HG02642 (cell line): Measurements from ENCODE around the gene DCLK1.
"Not testable (repeated sequence)": the region's sequence is repeated elsewhere in the genome, so short reads cannot be mapped to it uniquely, and the experiment has no call there.

Source experiments
- ATAC-seq: cut with Tn5 transposase; IDR thresholded peaks from one replicate; pipeline ENCODE4 v1.9.1; 2021; ENCODE audit warnings: mild to moderate bottlenecking; ENCODE audit not compliant: unreplicated experiment, poor library complexity

Gene DCLK1

DNA sequence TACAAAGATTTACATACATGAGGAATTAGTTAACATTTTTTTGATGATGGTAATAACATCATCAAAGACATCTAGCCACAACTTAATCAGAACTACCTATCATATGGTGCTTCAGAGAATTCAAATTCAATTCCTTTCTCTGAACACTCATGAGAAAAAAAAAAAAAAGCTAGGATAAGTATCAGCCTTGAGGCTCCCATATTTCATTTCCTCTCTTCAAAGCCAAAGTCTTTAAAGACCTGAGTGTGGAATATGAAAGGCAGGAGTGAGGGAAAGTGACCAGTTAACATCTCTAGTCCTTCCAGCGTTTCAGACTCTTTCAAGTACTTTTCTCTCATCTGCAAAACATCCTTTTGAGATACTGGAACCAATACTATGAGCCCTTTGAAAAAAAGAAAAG, 137.5 kb downstream of the DCLK1 start:
- no peak for ATAC-seq

DNA sequence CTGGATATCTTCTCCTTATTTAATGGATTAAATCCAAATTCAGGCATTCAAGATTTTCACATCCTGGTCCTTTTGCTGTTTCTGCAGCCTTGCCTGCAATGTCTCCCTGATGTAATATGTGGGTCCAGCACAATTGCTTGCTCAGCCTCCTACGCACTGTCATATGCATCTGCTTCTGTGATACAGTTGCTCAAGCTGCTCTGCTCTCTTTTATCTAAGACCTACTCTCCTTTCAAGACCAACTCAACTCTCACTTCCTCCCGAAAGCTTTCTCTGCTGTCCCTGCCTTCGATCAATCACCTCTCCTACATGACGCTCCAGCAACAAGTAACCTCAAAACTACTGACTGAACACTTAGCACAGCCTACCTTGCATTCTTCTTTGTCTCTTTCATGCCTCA, 138.2 kb downstream of the DCLK1 start:
- no peak for ATAC-seq

DNA sequence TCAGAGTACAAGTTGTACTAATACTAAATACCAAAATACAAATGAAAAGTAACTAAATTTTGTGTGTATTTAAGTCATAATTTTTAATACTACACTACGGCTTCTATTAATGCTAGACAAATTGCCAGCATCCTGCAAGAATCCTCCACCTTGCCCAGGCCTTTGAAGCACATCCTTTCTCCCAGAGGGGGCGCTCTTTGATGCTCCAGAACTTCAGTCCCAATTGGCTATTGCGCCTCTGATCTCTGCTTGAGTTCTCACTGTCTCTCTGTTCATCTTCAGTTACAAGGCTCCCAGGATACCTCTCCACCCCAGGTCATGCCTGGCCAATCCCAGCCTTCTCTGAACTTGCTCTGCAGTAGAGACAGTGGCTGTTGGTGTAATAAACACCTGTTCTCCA, 141.0 kb downstream of the DCLK1 start:
- no peak for ATAC-seq

DNA sequence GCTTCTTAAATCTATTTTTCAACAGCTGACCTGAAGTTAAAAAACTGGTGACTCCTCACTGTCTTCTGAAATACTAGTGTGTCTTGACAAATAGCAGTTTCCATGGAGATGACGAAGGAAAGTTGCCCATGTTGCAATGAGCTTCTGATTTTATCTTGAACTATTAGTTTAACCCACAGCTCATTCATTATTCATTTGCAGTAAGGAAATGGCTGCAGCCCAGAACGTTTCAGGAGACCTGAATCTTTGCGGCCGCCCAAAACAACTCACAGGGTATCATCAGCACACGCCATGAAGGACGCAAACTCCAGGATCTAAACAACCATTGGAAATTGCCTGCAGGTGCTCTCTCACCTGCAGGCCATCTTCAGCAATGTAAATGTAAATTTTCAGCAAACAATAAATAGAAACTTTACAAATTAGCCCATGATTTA, 142.5 kb downstream of the DCLK1 start:
- ATAC-seq, result no peak

DNA sequence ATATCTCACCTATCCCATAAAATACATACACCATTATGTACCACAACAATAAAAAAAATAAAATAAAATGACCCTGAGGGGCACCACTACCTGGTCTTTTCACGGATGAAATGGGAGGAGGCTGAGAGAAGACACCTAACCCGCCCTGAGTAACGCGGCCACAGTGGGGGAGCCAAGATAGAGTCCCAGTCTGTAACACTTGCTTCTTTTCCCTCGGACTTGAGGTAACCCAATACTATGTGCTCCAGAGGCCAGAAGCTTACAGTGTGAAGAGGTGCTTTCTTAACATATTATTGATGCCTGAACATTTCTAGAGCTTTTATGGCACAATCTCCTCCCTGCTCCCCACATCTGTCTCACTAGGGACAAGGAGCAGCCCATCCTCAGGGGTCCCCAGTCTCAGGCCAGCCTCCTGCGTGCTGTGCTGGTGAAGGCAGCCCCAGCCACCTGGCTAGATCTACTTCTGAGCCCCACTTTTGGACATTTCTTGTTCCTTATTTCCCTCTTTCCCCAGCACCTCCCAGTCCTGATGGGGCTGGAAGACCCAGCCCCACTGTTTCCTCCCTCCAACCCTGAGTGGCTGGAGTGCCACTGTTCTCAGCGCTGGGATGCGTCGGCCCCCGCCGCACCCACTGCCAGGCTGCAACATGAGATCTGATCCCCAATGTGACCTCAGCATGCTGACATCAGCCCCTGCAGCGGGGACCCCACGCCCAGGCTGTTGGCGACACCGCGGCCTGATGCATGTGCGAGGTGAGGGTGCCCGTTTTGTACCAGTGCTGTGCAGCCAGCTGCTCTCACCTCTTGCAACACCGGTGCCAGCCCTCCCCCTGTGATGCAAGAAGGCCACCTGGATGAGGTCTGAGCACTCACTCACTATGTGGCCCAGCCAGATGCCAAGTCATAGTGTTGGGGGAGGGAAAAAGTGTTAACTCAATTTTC, 143.3 kb downstream of the DCLK1 start:
- no peak for ATAC-seq

DNA sequence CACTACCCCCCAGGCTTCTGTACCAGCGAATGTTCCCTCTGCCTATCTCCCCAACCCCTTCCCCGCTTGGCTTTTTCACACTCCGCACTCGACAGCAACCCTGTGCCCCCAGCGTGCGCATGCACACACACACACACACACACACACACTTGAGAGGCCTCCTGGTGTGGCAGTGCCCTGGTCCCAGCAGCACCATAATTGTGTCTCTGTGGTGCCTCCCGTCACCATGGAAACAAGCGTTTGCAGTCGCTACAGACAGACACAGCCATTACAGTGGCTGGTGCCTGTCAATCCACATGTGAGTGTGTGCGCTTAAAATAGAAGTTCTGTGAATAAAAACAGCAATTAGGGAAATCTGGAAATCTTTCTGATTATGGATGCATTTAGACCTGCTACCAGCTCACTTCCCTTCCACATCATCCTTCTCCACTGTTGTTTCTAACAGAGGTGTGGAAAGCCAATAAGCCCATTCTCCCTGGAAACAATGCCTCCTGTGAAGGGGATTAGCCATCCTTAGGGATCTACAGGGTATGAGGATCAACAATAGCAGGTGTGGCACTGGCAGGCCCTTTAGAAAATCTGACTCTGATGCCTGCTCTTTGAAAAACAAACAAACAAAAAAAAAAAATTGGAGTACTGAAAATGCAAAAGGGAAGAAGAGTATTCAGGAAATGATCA, 146.3 kb downstream of the DCLK1 start:
- no peak for ATAC-seq

DNA sequence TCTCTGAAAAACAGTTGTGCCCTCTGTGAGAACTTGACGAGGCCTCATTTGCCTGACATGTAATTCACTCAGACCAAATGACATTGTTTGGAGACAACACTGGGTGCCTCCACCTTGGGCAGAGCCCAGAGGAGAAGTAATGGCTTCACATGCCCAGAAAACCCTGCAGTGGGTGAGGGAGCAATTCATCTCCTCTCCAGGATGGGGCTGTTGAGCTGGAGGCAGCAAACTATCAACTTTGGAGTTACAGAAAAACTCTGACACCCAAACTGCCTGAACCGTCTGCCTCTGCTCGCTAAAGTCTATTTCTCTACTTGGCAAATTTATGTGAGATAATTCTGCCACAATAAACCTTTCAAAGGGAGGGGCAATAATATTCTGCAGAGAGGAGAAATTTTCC, 146.9 kb downstream of the DCLK1 start:
- no peak for ATAC-seq

DNA sequence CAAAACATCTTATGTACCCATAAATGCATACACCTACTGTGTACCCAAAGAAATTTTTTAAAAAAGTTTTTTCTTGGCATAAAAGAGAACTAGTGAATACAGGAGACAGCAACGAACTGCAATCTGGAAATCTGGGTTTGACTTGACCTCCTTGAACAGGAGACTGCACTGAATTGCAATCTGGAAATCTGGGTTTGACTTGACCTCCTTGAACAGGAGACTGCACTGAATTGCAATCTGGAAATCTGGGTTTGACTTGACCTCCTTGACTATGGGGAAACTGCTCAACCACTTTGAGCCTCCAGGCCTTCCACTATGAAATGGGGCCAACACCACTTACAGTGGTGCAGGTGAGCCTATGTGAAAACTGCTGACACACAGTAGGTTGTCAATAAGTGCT, 147.5 kb downstream of the DCLK1 start:
- ATAC-seq, result not testable (repeated sequence)

DNA sequence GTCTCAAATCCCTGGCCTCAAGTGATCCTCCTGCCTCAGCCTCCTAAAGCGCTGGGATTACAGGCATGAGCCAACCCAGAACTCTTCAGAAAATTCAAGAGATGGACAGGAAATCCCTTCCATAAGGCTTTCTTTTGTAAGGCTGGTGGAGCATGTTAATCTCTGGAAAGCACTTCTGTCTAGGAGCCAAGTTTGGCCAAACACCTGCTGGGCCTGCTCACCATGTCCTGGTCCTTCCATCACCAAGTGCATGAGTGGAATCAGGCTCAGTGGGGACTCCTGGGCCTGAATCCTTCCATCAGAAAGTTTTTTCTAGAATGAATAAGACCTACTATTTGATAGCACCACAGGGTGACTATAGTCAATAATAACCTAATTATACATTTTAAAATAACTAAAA, 148.0 kb downstream of the DCLK1 start:
- ATAC-seq, result no peak

DNA sequence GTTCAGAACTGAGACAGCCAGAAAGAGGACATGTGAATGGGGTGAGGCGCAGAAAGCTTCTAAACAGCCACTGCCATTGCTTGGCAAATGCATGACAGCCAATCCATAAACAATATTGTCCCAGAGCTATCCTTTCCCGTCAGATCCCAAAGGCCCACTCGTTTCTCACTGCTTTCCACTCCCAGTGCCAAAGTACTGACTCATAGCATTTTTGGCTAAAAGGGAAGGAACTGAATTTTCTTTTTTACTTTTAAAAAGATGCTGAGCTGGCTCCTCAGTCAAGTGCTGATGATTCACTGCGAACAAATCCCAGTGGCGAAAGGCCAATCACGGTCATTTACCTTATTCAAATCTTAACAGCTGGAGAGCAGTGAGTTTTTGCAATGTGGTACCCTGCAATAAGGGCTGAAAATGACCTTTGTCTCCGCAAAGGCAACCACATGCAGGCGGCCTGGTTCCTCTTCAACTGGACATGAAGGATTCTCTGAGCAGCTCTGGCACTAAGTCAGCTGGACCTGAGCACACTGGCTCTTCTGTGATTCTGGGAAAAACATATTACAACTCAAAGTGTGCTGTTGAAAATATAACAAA, 151.7 kb downstream of the DCLK1 start:
- no peak for ATAC-seq

DNA sequence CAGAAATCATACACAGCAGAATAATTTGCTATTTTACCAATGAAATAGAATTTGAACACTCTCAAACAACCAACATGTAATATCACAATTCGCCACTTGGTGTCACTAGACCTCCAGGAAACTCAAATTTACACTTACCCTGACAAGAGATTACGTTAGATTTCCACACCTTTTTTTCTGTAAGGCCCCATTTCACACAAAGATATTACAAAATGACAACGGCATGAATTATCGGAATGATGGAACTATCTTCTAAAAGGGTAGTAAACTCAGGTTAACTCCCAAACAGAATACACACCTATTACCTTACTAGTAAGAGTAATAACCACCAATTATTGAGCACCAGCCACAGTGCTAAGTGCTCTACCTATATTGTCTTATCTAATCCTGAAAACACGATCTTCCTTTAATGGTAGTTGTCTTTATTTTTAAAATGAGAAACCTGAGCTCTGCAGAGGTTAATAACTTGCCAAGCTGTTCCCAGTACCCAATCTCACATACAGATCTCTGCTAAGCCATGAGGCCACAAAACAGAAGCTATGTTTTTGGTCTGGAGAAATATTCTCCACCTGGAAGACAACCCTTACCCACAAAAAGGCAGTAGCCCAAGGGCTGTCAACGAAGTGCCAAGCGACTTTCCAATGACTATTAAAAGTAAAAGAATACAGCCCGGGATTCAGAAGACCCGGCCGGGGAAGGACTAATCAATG, 152.4 kb downstream of the DCLK1 start:
- peak; percentile 57 for ATAC-seq

DNA sequence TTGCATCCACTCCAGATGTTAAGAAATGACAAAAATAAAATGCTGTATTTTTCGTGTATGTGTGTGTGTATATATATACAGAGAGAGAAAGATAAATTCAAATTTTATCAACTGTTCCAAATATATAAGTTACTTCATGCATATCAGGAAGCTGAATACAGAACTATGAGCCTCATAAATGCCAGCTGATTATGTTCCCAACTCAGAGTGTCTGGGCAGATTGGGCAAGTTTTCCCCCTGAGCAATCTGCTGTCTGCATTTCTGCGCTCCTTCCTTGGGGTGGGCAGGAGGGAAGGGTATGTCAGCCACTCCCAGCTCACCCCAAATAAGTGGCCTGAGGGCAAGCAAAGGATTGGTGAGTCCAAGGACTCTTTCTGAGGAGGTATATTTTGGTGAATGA, 154.1 kb downstream of the DCLK1 start:
- ATAC-seq, result no peak

DNA sequence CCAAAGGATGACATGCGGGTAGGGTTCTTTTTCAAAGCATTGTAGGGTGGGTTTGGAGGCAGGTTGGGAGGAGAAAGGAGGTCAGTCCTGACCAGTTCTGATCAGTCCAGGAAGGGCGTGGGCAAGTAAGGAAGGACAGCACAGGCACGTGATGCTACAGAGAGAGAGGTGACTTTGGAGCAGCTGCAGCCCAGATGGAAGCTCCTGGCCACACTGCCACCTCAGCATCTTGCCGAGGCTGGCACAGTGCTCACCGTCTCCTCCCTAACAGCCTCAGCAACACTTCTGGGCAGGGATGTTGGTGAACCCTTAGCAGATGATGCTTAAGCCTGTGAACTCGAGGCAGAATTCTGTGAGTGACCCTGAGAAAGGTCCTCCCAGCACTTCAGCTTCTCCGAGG, 155.1 kb downstream of the DCLK1 start:
- no peak for ATAC-seq

DNA sequence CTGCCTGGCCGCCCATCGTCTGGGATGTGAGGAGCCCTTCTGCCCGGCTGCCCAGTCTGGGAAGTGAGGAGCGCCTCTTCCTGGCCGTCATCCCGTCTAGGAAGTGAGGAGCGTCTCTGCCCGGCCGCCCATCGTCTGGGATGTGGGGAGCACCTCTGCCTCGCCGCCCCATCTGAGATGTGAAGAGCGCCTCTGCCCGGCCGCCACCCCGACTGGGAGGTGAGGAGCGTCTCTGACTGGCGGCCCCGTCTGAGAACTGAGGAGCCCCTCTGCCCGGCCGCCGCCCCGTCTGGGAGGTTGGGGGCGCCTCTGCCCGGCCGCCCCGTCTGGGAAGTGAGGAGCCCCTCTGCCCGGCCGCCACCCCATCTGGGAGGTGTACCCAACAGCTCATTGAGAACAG, 164.2 kb downstream of the DCLK1 start:
- ATAC-seq, result not testable (repeated sequence)

DNA sequence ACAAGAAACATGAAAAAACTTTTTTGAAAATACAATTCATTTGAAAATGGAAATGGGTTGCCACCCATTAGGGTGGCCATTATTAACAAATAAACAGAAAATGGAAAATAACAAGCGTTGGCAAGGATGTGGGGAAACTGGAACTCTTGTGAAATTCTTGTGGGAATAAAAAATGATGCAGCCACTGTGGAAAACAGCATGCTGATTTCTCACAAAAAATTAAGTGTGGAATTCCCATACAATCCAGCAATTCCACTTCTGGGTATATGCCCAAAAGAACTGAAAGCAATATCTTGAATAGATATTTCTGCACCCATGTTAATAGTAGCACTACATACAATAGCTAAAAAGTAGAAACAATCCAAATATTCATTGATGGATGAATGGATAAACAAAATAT, 165.2 kb downstream of the DCLK1 start:
- no peak for ATAC-seq

DNA sequence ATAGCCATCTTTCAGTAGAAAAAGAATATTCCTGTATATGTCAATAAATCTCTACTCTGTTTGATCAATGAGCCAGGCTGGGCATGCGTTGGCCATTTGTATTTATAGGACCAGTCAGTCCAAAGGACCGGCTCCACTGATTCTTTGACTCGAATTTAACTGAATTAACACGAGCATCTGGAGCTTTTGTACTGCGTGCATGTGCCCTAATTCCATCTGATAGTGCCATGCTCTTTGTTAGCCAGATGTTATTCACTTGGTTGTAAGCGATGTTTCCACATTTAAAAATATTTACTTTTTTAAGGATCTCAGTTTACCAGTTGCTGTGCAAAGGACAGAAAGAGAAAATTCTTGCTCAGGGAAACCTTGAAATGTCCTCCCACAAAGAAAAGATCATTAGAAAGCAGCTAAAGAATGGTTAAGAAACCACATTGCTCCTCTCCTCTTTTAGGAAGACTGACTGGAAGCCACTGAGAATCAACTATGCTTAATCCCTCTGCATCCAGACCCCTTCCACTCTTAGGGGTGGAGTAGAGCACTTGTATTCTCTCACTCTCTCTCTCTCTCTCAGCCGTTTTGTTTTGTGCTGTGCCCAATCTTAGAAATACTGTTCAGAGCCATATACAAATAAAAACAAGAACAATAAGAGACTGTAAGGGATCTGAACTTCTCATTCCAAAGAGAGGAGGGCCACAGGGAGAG, 165.8 kb downstream of the DCLK1 start:
- ATAC-seq, result no peak

DNA sequence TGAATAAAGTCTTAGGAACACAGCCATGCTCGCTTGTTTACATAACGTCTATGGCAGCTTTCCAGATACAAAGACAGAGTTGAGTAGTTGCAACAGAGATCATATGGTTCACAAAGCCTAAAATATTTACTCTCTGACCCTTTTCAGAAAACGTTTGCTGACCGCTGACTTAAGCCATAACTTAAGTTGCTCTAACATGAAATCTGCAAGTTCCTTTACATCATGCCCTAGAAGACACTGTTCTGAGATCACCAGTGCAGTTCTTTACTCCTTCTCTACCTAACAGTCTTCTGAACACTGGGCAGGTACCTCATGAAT, 166.4 kb downstream of the DCLK1 start:
- no peak for ATAC-seq

DNA sequence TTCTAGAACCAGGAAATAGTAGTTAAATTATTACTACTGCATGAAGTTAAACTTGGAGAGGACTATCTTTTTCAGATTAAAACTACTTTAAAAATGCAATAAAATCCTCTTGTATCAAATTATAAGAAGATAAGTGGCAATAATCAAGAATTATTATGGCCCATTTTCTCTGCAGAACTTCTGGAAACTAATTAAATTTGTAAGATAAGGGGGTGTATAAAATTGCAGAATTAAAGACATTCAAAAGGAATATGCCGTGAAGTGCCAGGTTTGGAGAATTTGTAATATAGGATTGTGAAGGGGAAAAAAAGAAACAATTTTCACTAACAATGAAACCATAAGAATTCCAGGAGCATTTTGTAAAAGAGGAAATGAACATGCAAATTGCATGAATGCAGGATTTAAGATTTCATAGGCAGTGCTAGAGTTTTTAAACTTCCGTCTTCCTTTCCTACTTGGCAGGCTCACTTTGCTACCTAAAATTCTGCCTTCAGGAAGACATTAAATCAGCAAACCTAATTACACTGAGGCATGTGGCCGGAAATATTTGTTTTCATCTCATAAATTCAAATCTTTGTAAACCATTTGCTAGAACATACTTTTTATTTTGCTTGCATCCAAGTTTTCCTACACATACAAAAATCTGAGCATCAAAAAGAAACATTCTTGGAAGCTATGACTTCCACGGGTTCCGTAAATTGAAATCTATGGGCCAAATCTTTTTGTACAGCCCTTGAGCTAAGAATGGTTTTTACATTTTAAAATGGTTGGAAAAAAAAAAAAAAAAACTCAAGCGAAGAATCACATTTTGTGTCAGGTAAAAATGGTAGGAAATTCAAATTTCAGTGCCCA, 166.9 kb downstream of the DCLK1 start:
- ATAC-seq, result no peak

DNA sequence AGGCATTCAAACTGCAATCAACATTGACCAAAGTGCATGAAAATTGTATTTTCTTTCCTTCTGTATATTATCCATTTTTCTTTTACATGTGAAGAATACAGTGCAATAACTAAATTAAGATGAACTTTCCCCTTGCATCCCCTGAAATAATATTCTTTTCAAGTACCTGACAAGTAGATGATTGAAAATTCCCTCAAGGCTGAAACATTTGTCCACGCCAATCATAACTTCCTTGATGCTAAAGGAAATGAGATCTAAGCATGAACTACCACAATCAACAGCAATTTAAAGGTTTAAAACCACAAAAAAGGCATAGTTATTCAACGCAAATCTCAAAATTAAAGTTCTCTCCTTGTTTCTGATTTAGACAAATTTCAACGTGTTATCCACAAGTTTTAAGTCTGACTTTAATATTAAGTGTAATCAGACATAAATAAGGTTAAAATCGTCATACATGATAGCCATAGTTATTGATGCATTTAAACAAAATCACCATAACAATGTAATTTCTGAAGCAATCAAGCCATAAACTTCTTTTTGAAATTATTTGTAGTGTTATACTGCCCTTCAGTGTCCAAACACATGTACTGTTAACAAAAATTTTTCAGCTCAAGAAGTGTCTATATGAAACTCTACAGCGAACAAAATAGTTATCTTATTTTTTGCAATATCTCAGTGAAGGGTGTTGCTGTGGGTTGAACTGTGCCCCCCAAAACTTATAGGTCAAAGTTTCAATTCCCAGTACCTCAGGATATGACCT, 169.5 kb downstream of the DCLK1 start:
- no peak for ATAC-seq
